Thymus (tissue), 11 donors: ENCODE measurements around the gene SLBP. TPM values are rescaled to one million over a fixed set of nuclear protein-coding genes. Genes with fewer than 3 reads are reported as not detected.

Experiments
- DNase-seq, 9 donors: peaks; one replicate each; pipeline ENCODE4 v3.0.0-alpha.2; 2013; ENCODE audit warnings: low spot score in 9 of 9, low read depth in 6 of 9, missing footprints in 1 of 9
- H3K27ac ChIP-seq, 2 donors: one replicate each; pipeline ENCODE4 v1.5.1; 2013; ENCODE audit warnings: control low read depth in 1 of 2, low read depth in 1 of 2, low read length in 1 of 2, mild to moderate bottlenecking in 1 of 2, moderate library complexity in 1 of 2
- H3K27me3 ChIP-seq, 2 donors: one replicate each; pipeline ENCODE4 v1.5.1; 2013; ENCODE audit warnings: low read length in 1 of 2; ENCODE audit not compliant: control insufficient read depth in 2 of 2, insufficient read depth in 1 of 2
- H3K36me3 ChIP-seq, 2 donors: one replicate each; pipeline ENCODE4 v1.5.1; 2013; ENCODE audit warnings: low read length in 1 of 2, mild to moderate bottlenecking in 1 of 2, moderate library complexity in 1 of 2; ENCODE audit not compliant: control insufficient read depth in 2 of 2, insufficient read depth in 2 of 2
- H3K4me1 ChIP-seq, 2 donors: one replicate each; pipeline ENCODE4 v1.5.1; 2013; ENCODE audit warnings: low read length in 2 of 2; ENCODE audit not compliant: control insufficient read depth in 2 of 2, insufficient read depth in 2 of 2
- H3K4me3 ChIP-seq, 2 donors: one replicate each; pipeline ENCODE4 v1.5.1; 2013; ENCODE audit warnings: low read length in 2 of 2, control low read depth in 1 of 2, mild to moderate bottlenecking in 1 of 2
- H3K9me3 ChIP-seq, 2 donors: one replicate each; pipeline ENCODE4 v1.5.1; 2013; ENCODE audit warnings: low read length in 1 of 2, mild to moderate bottlenecking in 1 of 2; ENCODE audit not compliant: control insufficient read depth in 2 of 2, insufficient read depth in 1 of 2
- WGBS: extraction: QIAGEN DNeasy Blood & Tissue Kit; methylation state at CpG from one replicate; pipeline ENCODE4 v1.1.7; 2013; 5-methylcytosine and 5-hydroxymethylcytosine counted together
- polyA plus RNA-seq: library from polyadenylated mRNA; stranded (reverse); fragments of 200-250 nt; gene quantifications from one replicate; pipeline ENCODE4 v1.2.3, GENCODE V29; 2013
- total RNA-seq: library from RNA; stranded (reverse); fragments of 120-200 nt; gene quantifications from one replicate; pipeline ENCODE4 v1.2.4, GENCODE V29; 2013
- donor health status: healthy.

The SLBP gene
- total and polyA plus RNA-seq, 2 donors: 53.1 to 96.2 TPM

DNA sequence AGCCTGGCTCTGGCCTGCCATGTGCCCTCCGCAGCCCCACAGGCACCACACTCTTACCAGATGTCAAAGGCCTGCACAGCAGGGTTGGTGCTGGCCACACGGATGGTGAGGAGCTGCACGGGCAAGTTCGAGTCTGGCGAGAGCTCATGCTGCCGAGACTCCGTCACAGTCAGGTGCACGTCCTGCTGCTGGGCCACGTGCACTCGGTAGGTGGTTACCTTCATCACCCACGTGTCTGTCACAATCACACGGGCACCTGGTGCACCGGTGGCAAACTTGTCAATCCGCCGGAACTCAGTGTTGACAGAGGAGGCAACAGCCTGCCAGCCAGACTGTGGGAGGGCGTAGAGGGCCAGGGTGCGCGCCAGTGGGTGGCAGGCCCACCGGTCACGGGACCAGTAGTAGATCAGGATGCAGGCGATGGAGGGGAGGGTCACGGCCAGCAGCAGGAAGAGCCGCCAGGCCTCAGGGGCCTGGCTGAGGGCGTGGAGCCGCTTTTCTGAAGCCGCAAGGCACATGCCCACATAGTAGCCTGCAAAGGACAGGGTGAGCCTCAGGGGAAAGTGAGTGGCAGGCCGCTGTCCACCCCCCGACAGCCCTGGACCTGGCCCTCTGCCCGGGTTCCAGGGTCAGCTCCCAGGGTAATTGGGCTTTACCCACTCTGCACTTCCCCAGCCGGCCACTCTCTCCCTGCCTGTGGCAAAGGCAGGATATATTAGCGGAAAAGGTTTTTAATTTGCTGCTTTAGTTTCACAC lies 6.2 kb upstream of the SLBP start:
- 97% methylated on average over 31 of the region's 31 CpGs for WGBS
- Histone ChIP-seq H3K27me3 (no peaks in the 10 kb centered on the region), H3K27ac (no peak overlapping the region), H3K4me3 (no peak overlapping the region), H3K36me3 (peaks cover 30 to 39% of the 10 kb centered on the region in 2 donors), H3K4me1 (peaks cover 38 to 56% of the 10 kb centered on the region in 2 donors), H3K9me3 (no peaks in the 10 kb centered on the region)
- DNase-seq: no peak

DNA sequence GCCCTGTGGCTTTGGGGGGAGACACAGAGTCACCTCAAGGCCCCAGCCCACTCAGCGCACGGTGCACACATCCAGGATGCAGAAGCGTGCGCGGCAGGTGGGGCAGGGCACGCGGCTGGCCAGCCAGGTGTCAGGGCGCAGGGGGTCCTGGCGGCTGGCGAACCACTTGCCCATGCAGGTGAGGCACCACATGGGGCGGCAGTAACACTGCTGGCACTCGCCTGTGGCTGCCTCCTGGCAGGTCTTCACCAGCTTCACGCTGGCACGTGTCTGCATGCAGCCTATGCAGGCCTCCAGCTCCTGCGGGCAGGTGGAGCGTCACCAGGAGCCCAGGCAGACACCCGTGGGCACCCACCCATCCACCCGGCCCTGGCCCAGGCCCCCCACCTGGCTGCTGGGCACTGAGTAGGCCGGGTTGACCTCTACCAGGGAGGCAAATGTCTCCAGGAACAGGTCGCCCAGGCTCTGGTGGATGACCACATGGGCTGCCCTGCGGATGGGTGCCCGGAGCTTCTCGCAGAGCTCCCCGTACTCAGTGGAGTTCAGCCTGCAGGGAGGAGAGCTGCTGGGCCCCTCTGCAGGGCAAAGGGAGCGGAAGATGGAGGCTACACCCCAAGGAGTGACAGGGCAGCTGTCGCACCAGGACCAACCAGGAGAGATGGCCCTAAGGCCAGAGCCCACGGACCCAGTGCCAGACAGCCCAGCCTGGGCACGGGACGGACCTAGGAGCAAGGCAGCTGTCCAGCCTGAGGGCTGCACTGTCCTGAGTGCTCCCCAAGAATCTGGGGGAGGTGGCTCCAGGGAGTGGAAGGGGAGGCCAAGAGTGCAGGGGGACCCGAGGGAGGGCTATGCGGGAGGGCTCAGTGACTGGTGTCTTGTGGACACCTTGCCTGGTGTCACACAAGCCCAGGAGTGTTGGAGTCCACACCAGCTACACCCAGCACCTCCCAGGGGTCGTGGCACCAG lies 5.3 kb upstream of the SLBP start:
- H3K4me3 ChIP-seq: no peak overlapping the region
- H3K4me1 ChIP-seq: peaks cover 32 to 51% of the 10 kb centered on the region in 2 donors
- no peaks in the 10 kb centered on the region for H3K27me3 ChIP-seq
- H3K9me3 ChIP-seq: no peaks in the 10 kb centered on the region
- H3K36me3 ChIP-seq: peaks cover 29 to 37% of the 10 kb centered on the region in 2 donors
- WGBS: 96% methylated on average over 32 of the region's 32 CpGs
- H3K27ac ChIP-seq: no peak overlapping the region
- no peak for DNase-seq

DNA sequence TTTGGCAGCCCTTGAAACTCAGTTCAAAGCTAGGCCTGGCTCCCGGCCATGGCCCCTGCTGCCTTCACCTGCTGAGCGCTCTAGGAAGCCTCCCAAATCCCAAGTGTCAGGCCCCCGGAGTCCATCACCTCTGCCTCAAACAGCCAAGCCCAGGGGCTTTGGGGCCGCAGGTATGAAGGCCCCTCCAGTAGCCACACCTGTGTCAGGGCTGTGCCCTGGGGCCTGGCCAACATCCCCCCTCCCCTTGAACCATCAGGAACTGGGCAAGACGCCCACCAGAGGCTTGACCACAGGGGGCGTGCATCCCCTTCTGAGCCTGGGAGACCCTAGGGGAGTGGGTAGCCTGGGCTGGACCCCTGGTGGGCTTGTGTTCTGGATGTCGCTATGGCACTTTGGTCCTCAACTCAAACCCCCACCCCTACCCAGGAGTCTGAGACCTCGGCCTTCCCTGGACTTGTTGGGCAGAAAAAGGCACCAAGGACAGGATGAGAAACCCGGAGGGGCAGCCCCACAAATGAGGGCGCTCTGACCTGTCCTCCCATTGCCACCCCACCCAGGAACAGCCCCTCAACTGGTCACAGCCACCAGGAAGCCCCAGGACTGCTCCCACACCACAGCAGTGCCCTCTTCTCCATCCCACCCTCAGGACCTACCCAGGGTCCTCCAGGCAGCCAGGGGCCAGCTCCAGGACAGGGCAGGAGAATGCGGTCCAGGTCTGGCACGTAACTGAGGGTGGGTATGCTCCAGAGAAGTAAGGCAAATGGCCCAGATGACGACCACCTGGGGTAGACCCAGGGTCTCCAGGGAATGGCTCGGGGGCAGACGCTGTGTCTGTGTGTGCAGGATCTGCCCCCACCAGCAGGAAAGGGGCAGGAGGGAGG lies 4.2 kb upstream of the SLBP start:
- 95% methylated on average over 15 of the region's 15 CpGs for WGBS
- Histone ChIP-seq H3K36me3 (peaks cover 27 to 37% of the 10 kb centered on the region in 2 donors), H3K4me1 (peaks cover 24 to 45% of the 10 kb centered on the region in 2 donors), H3K27ac (no peak overlapping the region), H3K4me3 (no peak overlapping the region), H3K27me3 (no peaks in the 10 kb centered on the region), H3K9me3 (no peaks in the 10 kb centered on the region)
- no peak for DNase-seq

DNA sequence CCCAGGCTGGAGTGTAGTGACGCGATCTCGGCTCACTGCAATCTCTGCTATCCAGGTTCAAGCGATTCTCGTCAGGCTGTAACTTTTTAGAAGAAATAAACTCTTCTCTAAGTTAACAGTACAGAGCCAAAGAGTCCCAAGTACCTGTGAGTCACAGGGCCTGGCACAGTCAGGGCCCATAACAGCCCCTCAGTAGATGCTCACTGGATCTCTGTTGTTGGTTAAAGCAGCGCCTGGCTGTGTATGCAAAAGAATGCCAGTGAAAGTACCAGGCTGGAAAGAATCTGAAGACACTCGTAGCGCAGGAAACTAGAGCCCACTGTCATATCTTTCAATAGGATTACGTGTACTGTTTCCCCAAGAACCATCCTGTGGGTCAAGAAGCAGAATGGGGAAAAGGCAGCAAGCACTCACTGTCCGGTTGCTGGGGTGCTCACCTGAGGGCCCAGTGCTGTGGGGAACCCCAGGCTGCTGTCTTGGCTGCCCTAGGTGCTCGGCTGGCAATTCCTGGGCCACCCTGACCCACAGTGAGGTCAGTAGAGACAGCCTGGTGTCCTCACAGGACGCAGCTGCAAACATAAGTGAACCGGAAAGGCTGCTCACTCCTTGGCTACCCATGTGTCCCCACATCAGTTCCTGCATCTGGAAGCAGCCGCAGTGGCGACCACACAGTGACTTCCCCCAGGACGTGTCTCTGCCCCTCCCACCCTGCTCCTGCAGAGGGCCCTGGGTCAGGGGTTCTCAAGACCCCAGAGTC lies 3.1 kb upstream of the SLBP start:
- Histone ChIP-seq H3K36me3 (peaks cover 27 to 38% of the 10 kb centered on the region in 2 donors), H3K4me1 (peaks cover 29 to 53% of the 10 kb centered on the region in 2 donors), H3K27me3 (no peaks in the 10 kb centered on the region), H3K4me3 (no peak overlapping the region), H3K9me3 (no peaks in the 10 kb centered on the region), H3K27ac (peak overlapping the region in 1 of 2 donors; percentile 55)
- DNase-seq: no peak
- 70% methylated on average over 16 of the region's 16 CpGs for WGBS

DNA sequence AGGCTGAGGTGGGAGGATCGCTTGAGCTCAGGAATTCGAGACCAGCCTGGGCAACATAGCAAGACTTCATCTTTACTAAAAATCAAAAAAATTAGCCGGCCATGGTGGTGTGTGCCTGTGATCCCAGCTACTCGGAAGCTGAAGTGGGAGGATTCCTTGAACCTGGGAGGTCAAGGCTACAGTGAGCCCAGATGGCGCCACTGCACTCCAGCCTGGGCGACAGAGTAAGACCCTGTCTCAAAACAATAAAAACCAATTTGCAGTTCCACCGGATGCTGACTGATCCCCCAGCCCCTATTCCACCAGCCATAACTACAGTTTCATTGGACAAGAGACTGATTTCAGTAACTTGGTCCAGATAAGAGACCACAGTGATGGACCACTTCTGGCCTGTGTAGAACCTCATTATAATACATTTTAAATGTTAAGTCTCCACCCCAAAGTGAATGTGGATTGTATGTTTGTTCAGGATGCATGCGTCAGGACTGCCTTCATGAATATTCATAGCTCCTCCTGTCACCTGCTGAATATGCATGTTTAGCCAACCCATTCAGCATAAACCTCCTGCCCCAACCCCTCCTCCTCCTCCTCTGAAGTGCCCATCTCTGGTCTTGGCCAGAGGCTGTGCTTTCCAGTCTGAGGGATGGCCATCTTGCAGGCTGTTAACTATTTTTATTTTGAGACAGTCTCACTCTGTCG lies 2.3 kb upstream of the SLBP start:
- no peak for DNase-seq
- Histone ChIP-seq H3K36me3 (peaks cover 27 to 43% of the 10 kb centered on the region in 2 donors), H3K4me1 (peaks cover 22 to 52% of the 10 kb centered on the region in 2 donors), H3K27me3 (no peaks in the 10 kb centered on the region), H3K9me3 (no peaks in the 10 kb centered on the region), H3K27ac (no peak overlapping the region), H3K4me3 (no peak overlapping the region)
- 91% methylated on average over 9 of the region's 9 CpGs for WGBS

DNA sequence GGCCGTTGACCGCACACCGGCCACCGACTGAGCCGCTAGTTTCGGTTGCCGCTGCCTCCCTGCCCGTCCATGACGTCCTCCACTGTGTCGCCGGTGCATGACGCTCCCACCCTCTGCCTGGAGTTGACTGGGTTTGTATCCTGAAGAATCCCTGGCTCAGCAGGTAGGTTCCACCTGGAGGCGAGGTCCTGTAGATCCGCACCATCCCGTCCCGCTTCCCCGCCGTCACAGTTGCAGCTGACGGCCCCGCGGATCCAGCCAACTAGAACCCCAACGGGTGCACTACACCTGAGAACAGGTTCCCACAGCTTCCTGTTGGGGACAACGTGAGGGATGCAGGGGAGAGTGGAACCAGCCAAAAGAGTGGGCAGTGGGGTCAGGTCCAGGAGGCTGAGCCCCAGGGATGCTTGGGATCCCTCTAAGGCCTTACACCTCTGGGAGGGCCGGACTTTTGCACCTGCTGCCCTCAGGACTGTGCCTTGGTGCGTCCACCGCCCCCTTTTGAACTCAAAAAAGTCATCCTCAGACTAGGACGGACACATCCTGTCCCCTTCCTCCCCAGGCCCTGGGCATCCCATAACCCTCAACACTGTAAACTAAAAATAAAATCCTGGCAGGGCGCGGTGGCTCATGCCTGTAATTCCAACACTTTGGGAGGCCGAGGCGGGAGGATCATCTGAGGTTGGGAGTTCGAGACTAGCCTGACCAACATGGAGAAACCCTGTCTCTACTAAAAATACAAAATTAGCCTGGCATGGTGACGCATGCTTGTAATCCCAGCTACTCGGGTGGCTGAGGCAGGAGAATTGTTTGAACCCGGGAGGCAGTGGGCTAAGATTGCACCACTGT lies 1.1 kb upstream of the SLBP start:
- WGBS: 22% methylated on average over 35 of the region's 35 CpGs

DNA sequence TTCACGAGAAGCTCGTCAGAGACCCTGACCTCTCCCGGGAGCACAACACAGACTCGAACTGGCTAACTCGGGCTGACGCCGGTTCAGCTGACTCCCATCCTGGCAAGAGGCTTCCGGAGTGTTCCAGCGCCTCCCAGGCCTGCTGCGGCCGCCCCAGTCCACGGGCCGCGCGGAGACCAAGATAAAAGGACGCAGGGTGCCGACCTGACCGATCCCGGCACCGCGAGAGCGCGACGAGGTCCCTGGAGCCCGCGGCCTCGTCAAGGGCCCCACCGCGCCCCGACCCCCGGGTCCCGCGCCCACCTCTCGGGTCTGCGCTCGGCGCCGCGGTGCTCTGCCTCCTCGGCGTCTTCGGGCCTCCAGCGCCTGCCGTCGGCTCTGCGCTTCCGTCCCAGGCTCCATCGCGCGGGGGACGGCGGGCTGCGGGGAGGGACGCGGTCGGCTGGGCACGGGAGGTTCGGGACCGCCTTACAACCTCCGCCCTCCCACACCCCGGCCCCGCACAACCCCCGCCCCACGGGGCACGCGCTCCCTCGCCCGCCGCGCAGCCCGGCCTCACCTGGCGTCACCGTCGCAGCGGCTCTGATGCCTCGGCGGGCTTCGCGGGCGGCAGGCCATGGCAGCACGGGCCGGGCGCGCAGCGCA lies 426 bp downstream of the SLBP start:
- Histone ChIP-seq H3K4me3 (peak overlapping the region; percentile 60 to 75), H3K9me3 (no peaks in the 10 kb centered on the region), H3K27ac (peak overlapping the region; percentile 40 to 96), H3K36me3 (peaks cover 9 to 33% of the 10 kb centered on the region in 2 donors), H3K27me3 (no peaks in the 10 kb centered on the region), H3K4me1 (peaks cover 20 to 53% of the 10 kb centered on the region in 2 donors)
- DNase-seq: peak in 4 of 9 donors; percentile 43 to 68 (median 47)
- WGBS: under 1% methylated on average over 85 of the region's 85 CpGs

More for the DNA sequence above, 1.1 kb upstream of the SLBP start:
- H3K36me3 ChIP-seq: peaks cover 24 to 43% of the 10 kb centered on the region in 2 donors
- H3K27me3 ChIP-seq: no peaks in the 10 kb centered on the region
- H3K4me1 ChIP-seq: peaks cover 20 to 53% of the 10 kb centered on the region in 2 donors
- no peaks in the 10 kb centered on the region for H3K9me3 ChIP-seq
- no peak for DNase-seq
- peak overlapping the region; percentile 75 to 98 for H3K4me3 ChIP-seq
- peak overlapping the region; percentile 79 to 90 for H3K27ac ChIP-seq
